SU-DHL-6 (cell line): Measurements from ENCODE around the gene IL4I1.

Experiments used
- EZH2phosphoT487 ChIP-seq: fragments of 200-600 bp; sonication (generic), shearing (Covaris generic); conservative IDR thresholded peaks from 2 replicates; pipeline ENCODE4 v1.6.1; 2018; ENCODE audit warnings: mild to moderate bottlenecking, antibody characterized with exemption, low read length, moderate library complexity, mixed read lengths
- TF ChIP-seq, protein P1 (sequence below): fragments of 200-600 bp; sonication (generic); IDR thresholded peaks from one replicate; pipeline ENCODE4 v1.5.1; 2017; ENCODE audit warnings: antibody characterized with exemption, mild to moderate bottlenecking, low read length, moderate library complexity; ENCODE audit not compliant: insufficient read depth, poor library complexity, severe bottlenecking

DNA sequence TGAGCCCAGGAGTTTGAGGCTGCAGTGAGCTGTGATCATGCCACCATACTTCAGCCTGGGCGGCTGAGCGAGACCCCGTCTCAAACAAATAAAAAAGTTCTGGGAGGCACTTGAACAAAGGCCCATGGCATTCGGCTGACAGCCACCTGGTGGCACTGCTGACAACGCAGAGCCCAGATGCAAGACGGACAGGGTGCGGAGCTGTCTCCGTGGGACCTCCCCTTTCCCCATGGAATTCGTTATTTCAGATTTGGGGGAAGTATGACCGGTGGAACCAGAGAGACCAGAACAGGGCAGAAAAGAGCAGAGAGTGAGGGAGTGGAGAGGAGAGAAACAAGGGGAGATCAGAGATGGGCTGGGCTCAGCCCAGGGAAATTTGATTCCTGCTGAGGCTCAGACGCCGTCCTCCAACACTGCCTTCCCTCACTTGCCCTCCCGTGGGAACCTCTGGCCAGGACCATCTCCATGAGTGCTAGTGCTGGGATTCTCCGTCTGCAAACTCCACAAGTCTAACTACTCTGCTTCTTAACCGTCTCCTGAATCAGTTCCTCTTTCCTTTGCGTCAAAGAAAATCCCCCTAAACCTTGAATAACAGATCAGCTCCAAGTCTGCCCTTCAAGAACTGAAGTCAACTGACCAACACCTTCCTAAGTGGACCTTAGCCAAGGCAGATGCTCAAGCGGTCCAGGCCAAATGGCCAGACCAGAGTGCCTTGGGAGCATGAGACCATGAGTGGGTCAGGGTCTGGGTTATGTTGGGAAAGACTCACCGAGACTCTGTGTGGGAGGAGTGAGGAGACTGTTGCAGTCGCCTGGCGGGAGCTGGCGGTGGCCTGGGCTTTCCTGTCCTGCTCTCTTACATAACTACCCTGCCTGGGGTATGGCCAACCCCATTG is 20.4 kb upstream of the IL4I1 start:
- TF ChIP-seq, protein P1, sequence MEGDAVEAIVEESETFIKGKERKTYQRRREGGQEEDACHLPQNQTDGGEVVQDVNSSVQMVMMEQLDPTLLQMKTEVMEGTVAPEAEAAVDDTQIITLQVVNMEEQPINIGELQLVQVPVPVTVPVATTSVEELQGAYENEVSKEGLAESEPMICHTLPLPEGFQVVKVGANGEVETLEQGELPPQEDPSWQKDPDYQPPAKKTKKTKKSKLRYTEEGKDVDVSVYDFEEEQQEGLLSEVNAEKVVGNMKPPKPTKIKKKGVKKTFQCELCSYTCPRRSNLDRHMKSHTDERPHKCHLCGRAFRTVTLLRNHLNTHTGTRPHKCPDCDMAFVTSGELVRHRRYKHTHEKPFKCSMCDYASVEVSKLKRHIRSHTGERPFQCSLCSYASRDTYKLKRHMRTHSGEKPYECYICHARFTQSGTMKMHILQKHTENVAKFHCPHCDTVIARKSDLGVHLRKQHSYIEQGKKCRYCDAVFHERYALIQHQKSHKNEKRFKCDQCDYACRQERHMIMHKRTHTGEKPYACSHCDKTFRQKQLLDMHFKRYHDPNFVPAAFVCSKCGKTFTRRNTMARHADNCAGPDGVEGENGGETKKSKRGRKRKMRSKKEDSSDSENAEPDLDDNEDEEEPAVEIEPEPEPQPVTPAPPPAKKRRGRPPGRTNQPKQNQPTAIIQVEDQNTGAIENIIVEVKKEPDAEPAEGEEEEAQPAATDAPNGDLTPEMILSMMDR: no peak
- no peak for TF ChIP-seq EZH2phosphoT487
